Activated T-cell treated with anti-CD3 and anti-CD28 coated beads, Interleukin-2, amount 50 U/mL, for 72 hours (primary cell): ENCODE data around the gene MBOAT1. TPM values are rescaled to one million over a fixed set of nuclear protein-coding genes. Genes with fewer than 3 reads are reported as not detected.
A peak's percentile ranks its signal among the peaks of the same experiment; 100 is the strongest.

ENCODE experiments used
- ATAC-seq, 2 donors: fragments of 150-1000 bp; cut with Tn5 transposase; replicated peaks in 1 of 2; 2 replicates each; pipeline ENCODE4 v1.10.0; 2021; ENCODE audit warnings: moderate library complexity in 2 of 2, mild to moderate bottlenecking in 1 of 2
- DNase-seq, 2 donors: peaks; one replicate each; pipeline ENCODE4 v3.0.0; 2021 to 2022; ENCODE audit warnings: mixed read lengths in 1 of 2
- H3K27ac Mint-ChIP-seq: one replicate; pipeline ENCODE4 v1.8.0; 2022; ENCODE audit warnings: mild to moderate bottlenecking, moderate library complexity, mixed read lengths
- H3K27me3 Mint-ChIP-seq: one replicate; pipeline ENCODE4 v1.8.0; 2022; ENCODE audit warnings: low read depth, mixed read lengths
- H3K36me3 Mint-ChIP-seq, 2 donors: one replicate each; pipeline ENCODE4 v1.8.0; 2022; ENCODE audit warnings: mixed read lengths in 2 of 2, mild to moderate bottlenecking in 1 of 2; ENCODE audit not compliant: insufficient read depth in 2 of 2
- H3K4me1 Mint-ChIP-seq: one replicate; pipeline ENCODE4 v1.8.0; 2022; ENCODE audit warnings: low read depth, mixed read lengths
- H3K4me3 Mint-ChIP-seq, 2 donors: one replicate each; pipeline ENCODE4 v1.8.0; 2022; ENCODE audit warnings: mild to moderate bottlenecking in 2 of 2, mixed read lengths in 2 of 2, moderate library complexity in 2 of 2
- H3K9me3 Mint-ChIP-seq, 2 donors: one replicate each; pipeline ENCODE4 v1.8.0; 2022; ENCODE audit warnings: mixed read lengths in 2 of 2
- total RNA-seq, 2 donors: library from RNA; stranded (reverse); gene quantifications; one replicate each; pipeline ENCODE4 v1.2.3, GENCODE V29; 2022

MBOAT1 gene
- total RNA-seq, 2 donors from 2014 or later, result 11.2 to 12.3 TPM

DNA sequence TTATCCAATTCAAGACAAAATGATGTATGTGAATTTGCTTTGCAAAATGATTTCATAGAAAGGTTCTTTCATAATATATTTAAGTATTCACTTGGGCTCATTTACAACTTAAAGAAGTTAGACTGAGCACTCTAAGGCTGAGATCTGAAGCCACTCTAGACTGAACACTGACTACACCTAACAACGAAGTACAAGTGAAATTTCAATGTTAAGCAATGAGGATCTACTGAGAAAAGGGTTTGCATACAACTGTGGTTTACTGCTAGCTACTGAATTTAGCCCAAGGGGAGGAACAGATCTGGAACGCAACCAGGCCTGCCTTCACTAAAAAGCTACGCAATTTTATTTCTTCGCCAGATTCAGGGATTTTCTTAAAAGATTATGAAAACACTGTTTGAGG, 106.4 kb downstream of the MBOAT1 start:
- H3K4me3 Mint-ChIP-seq, result no peak overlapping the region
- H3K4me1 Mint-ChIP-seq, result no peaks in the 10 kb centered on the region
- peaks cover 0 to 3% of the 10 kb centered on the region in 2 donors for H3K36me3 Mint-ChIP-seq
- no peak overlapping the region for H3K27ac Mint-ChIP-seq
- no peaks in the 10 kb centered on the region for H3K27me3 Mint-ChIP-seq
- no peaks in the 10 kb centered on the region for H3K9me3 Mint-ChIP-seq
- DNase-seq, result no peak
- ATAC-seq, result no peak

GRCh38 chr6:20104696-20105095, 107.6 kb downstream of the MBOAT1 start:
- no peak overlapping the region for H3K27ac Mint-ChIP-seq
- H3K36me3 Mint-ChIP-seq, result peaks cover 0 to 3% of the 10 kb centered on the region in 2 donors
- DNase-seq, result no peak

DNA sequence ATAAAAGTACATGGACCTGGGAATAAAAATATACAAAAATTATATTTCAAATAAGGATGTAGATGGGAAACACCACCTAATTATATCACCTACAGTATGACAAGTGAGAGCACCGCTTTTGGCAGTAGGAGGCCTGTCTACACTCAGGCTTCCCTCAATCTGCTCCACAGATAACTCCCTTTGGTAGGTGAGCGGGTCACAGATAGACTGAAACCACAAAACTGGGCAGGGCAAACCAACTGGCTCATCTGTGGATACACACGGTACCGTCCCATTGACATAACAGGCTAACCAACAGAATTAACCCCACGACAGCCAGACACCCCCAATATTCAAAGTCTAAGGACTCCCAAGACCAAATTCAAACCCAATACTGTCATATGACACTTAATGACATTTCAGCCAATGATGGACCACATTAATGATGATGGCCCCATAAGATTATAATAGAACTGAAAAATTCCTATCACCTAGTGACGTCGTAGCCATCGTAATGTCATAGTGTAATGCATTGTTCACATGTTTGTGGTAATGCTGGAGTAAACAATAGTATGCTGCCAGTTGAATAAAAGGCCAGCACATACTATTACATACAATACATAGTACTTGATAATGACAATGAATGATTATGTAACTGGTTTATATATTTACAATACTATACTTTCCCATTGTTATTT, 109.7 kb downstream of the MBOAT1 start:
- H3K27ac Mint-ChIP-seq, result peak overlapping the region; percentile 60
- ATAC-seq, result no peak
- no peaks in the 10 kb centered on the region for H3K36me3 Mint-ChIP-seq
- H3K9me3 Mint-ChIP-seq, result no peaks in the 10 kb centered on the region
- no peaks in the 10 kb centered on the region for H3K27me3 Mint-ChIP-seq
- DNase-seq, result no peak
- no peaks in the 10 kb centered on the region for H3K4me1 Mint-ChIP-seq
- no peak overlapping the region for H3K4me3 Mint-ChIP-seq

More at GRCh38 chr6:20104696-20105095, 107.6 kb downstream of the MBOAT1 start:
- no peaks in the 10 kb centered on the region for H3K9me3 Mint-ChIP-seq
- H3K4me3 Mint-ChIP-seq, result no peak overlapping the region
- no peaks in the 10 kb centered on the region for H3K27me3 Mint-ChIP-seq
- ATAC-seq, result no peak
- H3K4me1 Mint-ChIP-seq, result no peaks in the 10 kb centered on the region

- DNase-seq, result no peak
- no peaks in the 10 kb centered on the region for H3K9me3 Mint-ChIP-seq
- no peaks in the 10 kb centered on the region for H3K4me1 Mint-ChIP-seq
- H3K27me3 Mint-ChIP-seq, result no peaks in the 10 kb centered on the region
- H3K27ac Mint-ChIP-seq, result no peak overlapping the region
- no peaks in the 10 kb centered on the region for H3K36me3 Mint-ChIP-seq
- no peak for ATAC-seq
- no peak overlapping the region for H3K4me3 Mint-ChIP-seq
Observed at GRCh38 chr6:20099156-20099555, 113.1 kb downstream of the MBOAT1 start.

GRCh38 chr6:20098267-20098876, 113.9 kb downstream of the MBOAT1 start:
- DNase-seq, result no peak
- ATAC-seq, result no peak
- Mint-ChIP-seq H3K27ac (no peak overlapping the region), H3K4me1 (no peaks in the 10 kb centered on the region), H3K36me3 (no peaks in the 10 kb centered on the region), H3K27me3 (no peaks in the 10 kb centered on the region), H3K4me3 (no peak overlapping the region), H3K9me3 (no peaks in the 10 kb centered on the region)

GRCh38 chr6:20096536-20096935, 115.7 kb downstream of the MBOAT1 start:
- H3K4me1 Mint-ChIP-seq, result no peaks in the 10 kb centered on the region
- ATAC-seq (no peak), DNase-seq (no peak)
- H3K9me3 Mint-ChIP-seq, result no peaks in the 10 kb centered on the region
- no peak overlapping the region for H3K4me3 Mint-ChIP-seq
- no peak overlapping the region for H3K27ac Mint-ChIP-seq
- H3K36me3 Mint-ChIP-seq, result no peaks in the 10 kb centered on the region
- no peaks in the 10 kb centered on the region for H3K27me3 Mint-ChIP-seq

GRCh38 chr6:20095436-20095835, 116.8 kb downstream of the MBOAT1 start:
- DNase-seq, result no peak
- Mint-ChIP-seq H3K4me1 (no peaks in the 10 kb centered on the region), H3K27me3 (no peaks in the 10 kb centered on the region), H3K9me3 (no peaks in the 10 kb centered on the region), H3K36me3 (no peaks in the 10 kb centered on the region), H3K27ac (no peak overlapping the region), H3K4me3 (no peak overlapping the region)
- ATAC-seq, result no peak

DNA sequence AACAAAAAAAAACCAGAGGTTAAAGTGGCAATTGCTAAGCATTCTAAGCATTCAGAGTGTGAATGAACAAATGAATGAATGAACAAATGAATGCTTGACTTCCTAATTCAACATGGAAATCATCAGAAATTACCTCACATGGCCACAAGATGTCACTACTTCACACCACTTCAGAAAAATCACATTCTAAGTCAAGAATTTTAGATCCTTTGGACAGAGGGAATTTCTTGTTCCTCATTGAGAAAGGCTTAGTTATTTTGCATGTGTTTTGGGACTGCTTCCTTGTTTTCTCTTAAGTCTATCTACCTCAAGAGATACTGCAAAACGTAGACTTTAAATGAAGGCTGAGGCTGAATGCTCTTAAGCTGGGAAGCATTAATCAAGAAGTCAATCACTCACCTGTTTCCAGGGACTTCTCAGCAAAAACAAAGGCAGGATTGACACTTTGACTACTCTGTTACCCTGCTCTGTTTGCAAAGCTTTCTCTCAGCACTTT, 120.2 kb downstream of the MBOAT1 start:
- ATAC-seq (no peak), DNase-seq (no peak)
- Mint-ChIP-seq H3K27me3 (no peaks in the 10 kb centered on the region), H3K36me3 (no peaks in the 10 kb centered on the region), H3K4me3 (no peak overlapping the region), H3K4me1 (no peaks in the 10 kb centered on the region), H3K9me3 (no peaks in the 10 kb centered on the region), H3K27ac (no peak overlapping the region)

DNA sequence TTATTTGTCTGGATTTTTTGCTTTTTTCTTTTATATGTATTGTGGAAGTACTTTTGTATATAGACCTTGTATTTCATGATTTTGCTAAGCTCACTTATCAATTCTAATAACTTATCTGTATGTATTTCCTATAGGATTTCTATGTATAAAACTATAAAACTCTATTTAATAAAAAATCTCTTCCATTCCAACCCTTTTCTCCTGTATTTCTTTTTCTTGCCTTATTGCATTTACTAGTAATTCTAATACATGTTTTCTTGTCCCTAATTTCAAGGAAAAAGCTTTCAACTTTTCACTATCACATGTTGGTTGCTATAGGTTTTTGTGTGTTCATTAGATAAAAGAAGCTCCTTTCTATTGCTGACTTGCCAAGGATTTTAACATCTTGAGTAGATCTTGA, 125.3 kb downstream of the MBOAT1 start:
- Mint-ChIP-seq H3K4me3 (no peak overlapping the region), H3K4me1 (no peaks in the 10 kb centered on the region), H3K27me3 (no peaks in the 10 kb centered on the region), H3K27ac (no peak overlapping the region), H3K36me3 (no peaks in the 10 kb centered on the region), H3K9me3 (peaks cover 0 to 2% of the 10 kb centered on the region in 2 donors)
- DNase-seq, result no peak
- ATAC-seq, result no peak

GRCh38 chr6:20085817-20086216, 126.5 kb downstream of the MBOAT1 start:
- Mint-ChIP-seq H3K4me3 (no peak overlapping the region), H3K9me3 (peaks cover 0 to 2% of the 10 kb centered on the region in 2 donors), H3K27me3 (no peaks in the 10 kb centered on the region), H3K36me3 (no peaks in the 10 kb centered on the region), H3K27ac (no peak overlapping the region), H3K4me1 (no peaks in the 10 kb centered on the region)
- DNase-seq (no peak), ATAC-seq (no peak)

DNA sequence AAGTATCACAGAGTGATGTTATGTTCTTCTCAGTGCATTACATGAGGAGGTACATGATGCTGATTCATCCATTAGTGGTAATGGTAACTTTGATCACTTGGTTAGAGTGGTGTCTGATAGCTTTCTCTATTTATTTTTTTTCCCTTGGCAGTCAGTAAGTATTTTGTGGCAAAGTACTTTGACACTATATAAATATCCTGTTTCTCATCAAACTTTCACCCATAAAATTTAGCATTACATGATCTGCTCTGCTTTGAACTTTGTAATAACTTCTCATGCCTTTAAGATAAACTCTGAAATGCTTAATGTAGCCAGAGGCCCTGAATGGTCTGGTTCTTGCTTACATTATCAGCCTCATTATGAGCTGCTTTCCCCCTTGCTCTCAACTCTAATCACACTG, 127.9 kb downstream of the MBOAT1 start:
- Mint-ChIP-seq H3K9me3 (peaks cover 2 to 3% of the 10 kb centered on the region in 2 donors), H3K4me3 (no peak overlapping the region), H3K4me1 (no peaks in the 10 kb centered on the region), H3K27ac (no peak overlapping the region), H3K27me3 (no peaks in the 10 kb centered on the region), H3K36me3 (peaks cover 0 to 2% of the 10 kb centered on the region in 2 donors)
- DNase-seq (no peak), ATAC-seq (no peak)

DNA sequence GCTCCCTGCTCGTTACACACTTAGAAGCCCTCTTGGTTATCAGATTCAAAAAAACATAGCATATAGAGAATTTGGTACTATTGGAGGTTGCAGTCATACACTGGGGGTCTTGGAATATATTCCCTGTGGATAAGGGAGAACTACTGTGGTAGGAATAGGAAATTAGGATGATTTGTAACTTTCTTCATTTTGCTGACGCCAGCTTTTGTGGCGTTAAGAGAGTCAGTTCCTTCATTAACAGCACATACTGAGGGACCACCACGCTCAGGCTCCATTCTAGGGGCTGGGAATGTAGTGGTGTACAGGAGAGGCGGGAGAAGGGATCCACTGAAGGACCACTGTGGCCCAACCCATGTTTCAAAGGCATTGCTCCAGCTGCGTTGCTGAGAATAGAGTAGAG, 140.3 kb downstream of the MBOAT1 start:
- Mint-ChIP-seq H3K4me3 (no peak overlapping the region), H3K9me3 (peaks cover 8 to 12% of the 10 kb centered on the region in 2 donors), H3K27me3 (peaks cover 12% of the 10 kb centered on the region), H3K36me3 (peaks cover 2 to 6% of the 10 kb centered on the region in 2 donors), H3K4me1 (no peaks in the 10 kb centered on the region), H3K27ac (no peak overlapping the region)
- DNase-seq, result no peak
- ATAC-seq, result no peak

GRCh38 chr6:20070047-20070446, 142.2 kb downstream of the MBOAT1 start:
- peaks cover 0 to 3% of the 10 kb centered on the region in 2 donors for H3K36me3 Mint-ChIP-seq
- peaks cover 6% of the 10 kb centered on the region for H3K27me3 Mint-ChIP-seq
- DNase-seq (no peak), ATAC-seq (no peak)
- H3K4me3 Mint-ChIP-seq, result no peak overlapping the region
- H3K4me1 Mint-ChIP-seq, result no peaks in the 10 kb centered on the region
- no peak overlapping the region for H3K27ac Mint-ChIP-seq
- H3K9me3 Mint-ChIP-seq, result no peaks in the 10 kb centered on the region
